SK-N-MC (cell line): Measurements from ENCODE around the gene SLC1A3.

Source experiments
- EZH2 ChIP-seq: fragments of 200-600 bp; sonication (generic); IDR thresholded peaks from one replicate; pipeline ENCODE4 v1.6.1; 2017; ENCODE audit warnings: antibody characterized with exemption
- POLR2AphosphoS5 ChIP-seq: IDR thresholded peaks from 2 replicates; pipeline ENCODE4 v1.6.1; 2012; ENCODE audit warnings: mild to moderate bottlenecking, low read depth, low read length, borderline replicate concordance

- TF ChIP-seq POLR2AphosphoS5 (no peak), EZH2 (no peak)
Observed at GRCh38 chr5:36631154-36631553, 24.7 kb downstream of the SLC1A3 start.
